ENCODE measurements around the gene SRL.
"Not testable (repeated sequence)": the region's sequence is repeated elsewhere in the genome, so short reads cannot be mapped to it uniquely, and the experiment has no call there.

Gene SRL

GRCh38 chr16:4160658-4161430, 81.0 kb downstream of the SRL start:
- peak; percentile 49 for DNase-seq (ENCODE audit: low read depth)
- H3K4me3 ChIP-seq (ENCODE audit: low read depth, low read length), result no peak overlapping the region
- TF ChIP-seq MAX (IDR thresholded peaks at IDR 0.05; ENCODE audit: low read depth, low read length) (no peak), MYC (IDR thresholded peaks at IDR 0.05; ENCODE audit: low read depth, low read length) (no peak), CTCF (IDR thresholded peaks at IDR 0.05; ENCODE audit: low read depth, low read length) (no peak), POLR2A (IDR thresholded peaks at IDR 0.05; ENCODE audit: extremely low read depth, insufficient read length) (no peak)

- no peak overlapping the region for H3K4me3 ChIP-seq (ENCODE audit: low read depth, low read length)
- no peak for DNase-seq (ENCODE audit: low read depth)
- TF ChIP-seq POLR2A (IDR thresholded peaks at IDR 0.05; ENCODE audit: extremely low read depth, insufficient read length) (no peak), CTCF (IDR thresholded peaks at IDR 0.05; ENCODE audit: low read depth, low read length) (no peak), MAX (IDR thresholded peaks at IDR 0.05; ENCODE audit: low read depth, low read length) (no peak), MYC (IDR thresholded peaks at IDR 0.05; ENCODE audit: low read depth, low read length) (no peak)
Observed at GRCh38 chr16:4159726-4160125, 82.2 kb downstream of the SRL start.

GRCh38 chr16:4158143-4159093, 83.5 kb downstream of the SRL start:
- no peak for TF ChIP-seq POLR2A (IDR thresholded peaks at IDR 0.05; ENCODE audit: extremely low read depth, insufficient read length)
- TF ChIP-seq CTCF (IDR thresholded peaks at IDR 0.05; ENCODE audit: low read depth, low read length), result no peak
- TF ChIP-seq MAX (IDR thresholded peaks at IDR 0.05; ENCODE audit: low read depth, low read length), result no peak
- TF ChIP-seq MYC (IDR thresholded peaks at IDR 0.05; ENCODE audit: low read depth, low read length), result no peak
- H3K4me3 ChIP-seq (ENCODE audit: low read depth, low read length), result no peak overlapping the region
- no peak for DNase-seq (ENCODE audit: low read depth)

DNA sequence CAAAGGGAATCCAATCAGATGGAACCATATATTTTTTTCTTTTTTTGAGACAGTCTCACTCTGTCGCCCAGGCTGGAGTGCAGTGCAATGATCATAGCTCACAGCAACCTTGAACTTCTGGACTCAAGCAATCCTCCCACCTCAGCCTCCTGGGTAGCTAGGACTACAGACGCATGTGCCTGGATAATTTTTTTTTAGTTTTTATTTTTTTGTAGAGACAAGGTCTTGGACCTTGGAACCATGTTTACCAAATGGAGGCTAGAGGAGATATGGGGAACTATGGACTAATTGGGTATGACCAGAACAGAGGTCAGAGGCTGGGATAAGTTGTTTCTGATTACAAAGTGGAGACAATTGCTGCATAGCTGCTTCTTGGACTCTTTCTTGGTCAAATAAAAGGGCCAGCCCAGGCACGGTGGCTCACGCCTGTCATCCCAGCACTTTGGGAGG, 84.5 kb downstream of the SRL start:
- DNase-seq (ENCODE audit: low read depth), result no peak
- no peak for TF ChIP-seq MAX (IDR thresholded peaks at IDR 0.05; ENCODE audit: low read depth, low read length)
- TF ChIP-seq CTCF (IDR thresholded peaks at IDR 0.05; ENCODE audit: low read depth, low read length), result no peak
- no peak for TF ChIP-seq MYC (IDR thresholded peaks at IDR 0.05; ENCODE audit: low read depth, low read length)
- TF ChIP-seq POLR2A (IDR thresholded peaks at IDR 0.05; ENCODE audit: extremely low read depth, insufficient read length), result no peak

GRCh38 chr16:4156503-4156902, 85.4 kb downstream of the SRL start:
- H3K4me3 ChIP-seq (ENCODE audit: low read depth, low read length); DNase-seq (ENCODE audit: low read depth): not testable (repeated sequence)

More for the DNA sequence above, 84.5 kb downstream of the SRL start:
- H3K4me3 ChIP-seq (ENCODE audit: low read depth, low read length), result no peak overlapping the region

DNA sequence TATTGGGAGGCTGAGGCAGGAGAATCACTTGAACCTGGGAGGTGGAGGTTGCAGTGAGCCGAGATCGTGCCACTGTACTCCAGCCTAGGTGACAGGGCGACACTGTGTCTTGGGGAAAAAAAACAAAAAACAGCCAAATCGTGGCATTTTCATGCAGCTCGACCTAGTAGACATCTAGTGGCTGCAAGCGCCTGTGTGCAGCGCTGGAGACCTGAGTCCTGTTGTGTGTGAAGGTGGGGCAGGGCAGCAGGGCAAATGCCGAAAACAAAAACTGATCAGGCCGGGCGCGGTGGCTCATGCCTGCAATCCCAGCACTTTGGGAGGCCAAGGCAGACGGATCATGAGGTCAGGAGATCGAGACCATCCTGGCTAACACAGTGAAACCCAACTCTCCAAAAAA, 88.5 kb downstream of the SRL start:
- not testable (repeated sequence) for H3K4me3 ChIP-seq (ENCODE audit: low read depth, low read length); DNase-seq (ENCODE audit: low read depth)

Measured in NB4 (cell line).